Calu3 (cell line): ENCODE results near the gene IGF2BP2. TPM values are rescaled to one million over a fixed set of nuclear protein-coding genes. Genes with fewer than 3 reads are reported as not detected.
"Not testable (repeated sequence)": the region's sequence is repeated elsewhere in the genome, so short reads cannot be mapped to it uniquely, and the experiment has no call there.

ENCODE experiments used
- BruUV-seq: library from RNA; stranded (reverse); fragments of 400-500 nt; replicated peaks from 2 replicates; lab custom pipeline; 2021; lab: Mats Ljungman, UMichigan
- CTCF ChIA-PET: fragments of 300-600 bp; sonication (Branson Sonifier 250); formaldehyde crosslinking; loops from one replicate; lab custom pipeline; 2022; ENCODE audit warnings: antibody characterized with exemption; lab: Charles Lee
- DNase-seq: peaks from one replicate; pipeline ENCODE4 v3.0.0; 2022
- H3K27ac Mint-ChIP-seq: one replicate; pipeline ENCODE4 v1.8.0; 2022; ENCODE audit warnings: mixed read lengths; ENCODE audit not compliant: unreplicated experiment
- H3K27me3 Mint-ChIP-seq: one replicate; pipeline ENCODE4 v1.8.0; 2022; ENCODE audit warnings: mixed read lengths; ENCODE audit not compliant: unreplicated experiment
- H3K36me3 Mint-ChIP-seq: one replicate; pipeline ENCODE4 v1.8.0; 2022; ENCODE audit warnings: mild to moderate bottlenecking, moderate library complexity, mixed read lengths; ENCODE audit not compliant: insufficient read depth, unreplicated experiment
- H3K4me1 Mint-ChIP-seq: one replicate; pipeline ENCODE4 v1.8.0; 2022; ENCODE audit warnings: mild to moderate bottlenecking, low read depth, mixed read lengths; ENCODE audit not compliant: unreplicated experiment
- H3K4me3 Mint-ChIP-seq: one replicate; pipeline ENCODE4 v1.8.0; 2022; ENCODE audit warnings: mild to moderate bottlenecking, low read depth, moderate library complexity, mixed read lengths; ENCODE audit not compliant: unreplicated experiment
- H3K9me3 Mint-ChIP-seq: one replicate; pipeline ENCODE4 v1.8.0; 2022; ENCODE audit warnings: low read depth, mixed read lengths; ENCODE audit not compliant: unreplicated experiment
- CTCF ChIP-seq: fragments of 200-600 bp; IDR thresholded peaks from one replicate; pipeline ENCODE4 v1.8.0; 2022; ENCODE audit warnings: antibody characterized with exemption; ENCODE audit not compliant: unreplicated experiment
- intact Hi-C: fragments of 100-400 bp; cut with micrococcal nuclease; formaldehyde crosslinking; loops from one replicate; pipeline ENCODE4 v1.10.0; 2022; ENCODE audit not compliant: unreplicated experiment
- total RNA-seq: library from RNA; stranded (reverse); gene quantifications from 2 replicates; pipeline ENCODE4 v1.2.3, GENCODE V29; 2022

IGF2BP2 gene
- total RNA-seq, 1 experiment from 2014 or later, result 156 TPM

DNA sequence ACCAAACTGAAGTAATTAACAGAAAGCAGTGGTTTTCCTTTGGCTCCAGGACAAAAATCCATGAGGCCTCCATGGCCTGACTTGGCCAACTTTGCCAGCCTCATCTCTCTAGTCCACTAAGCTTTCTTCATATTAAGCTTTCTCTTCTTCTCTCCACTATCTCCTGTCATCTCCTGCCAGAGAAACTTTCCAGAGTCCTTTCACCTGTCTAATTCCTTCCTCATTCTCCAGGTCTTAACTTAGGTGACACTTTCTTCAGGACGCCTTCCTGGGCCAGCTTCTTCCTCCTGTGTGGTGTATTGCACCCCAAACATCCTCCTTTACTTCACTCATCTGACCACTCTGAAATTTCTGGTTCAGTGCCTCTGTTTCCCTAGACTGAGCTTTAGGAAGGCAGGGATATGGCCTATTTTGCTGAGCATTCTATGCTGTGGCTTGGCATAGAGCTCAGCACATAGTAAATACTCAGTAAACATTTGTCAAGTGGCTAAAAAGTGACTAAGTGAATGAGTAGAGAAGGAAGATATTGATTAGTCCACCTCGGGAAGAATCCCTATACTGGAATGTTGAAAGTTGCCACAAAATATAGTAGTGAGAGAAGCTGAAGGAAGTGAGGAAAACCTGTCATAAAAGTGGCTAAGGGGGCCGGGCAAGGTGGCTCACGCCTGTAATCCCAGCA, 34.6 kb upstream of the IGF2BP2 start:
- peaks cover 7% of the 10 kb centered on the region for H3K4me1 Mint-ChIP-seq
- intact Hi-C loops, result no loop called here
- H3K27me3 Mint-ChIP-seq, result no peaks in the 10 kb centered on the region
- BruUV-seq, result no TSS peak
- CTCF ChIA-PET, result interaction anchor here (1.1 kb wide), 1 partner anchor 84 kb away, joined by 3 read pairs; no protein-coding TSS in a partner anchor
- H3K36me3 Mint-ChIP-seq, result no peaks in the 10 kb centered on the region
- TF ChIP-seq CTCF, result no peak
- no peak for DNase-seq
- H3K27ac Mint-ChIP-seq, result no peak overlapping the region
- no peak overlapping the region for H3K4me3 Mint-ChIP-seq
- peaks cover 9% of the 10 kb centered on the region for H3K9me3 Mint-ChIP-seq

DNA sequence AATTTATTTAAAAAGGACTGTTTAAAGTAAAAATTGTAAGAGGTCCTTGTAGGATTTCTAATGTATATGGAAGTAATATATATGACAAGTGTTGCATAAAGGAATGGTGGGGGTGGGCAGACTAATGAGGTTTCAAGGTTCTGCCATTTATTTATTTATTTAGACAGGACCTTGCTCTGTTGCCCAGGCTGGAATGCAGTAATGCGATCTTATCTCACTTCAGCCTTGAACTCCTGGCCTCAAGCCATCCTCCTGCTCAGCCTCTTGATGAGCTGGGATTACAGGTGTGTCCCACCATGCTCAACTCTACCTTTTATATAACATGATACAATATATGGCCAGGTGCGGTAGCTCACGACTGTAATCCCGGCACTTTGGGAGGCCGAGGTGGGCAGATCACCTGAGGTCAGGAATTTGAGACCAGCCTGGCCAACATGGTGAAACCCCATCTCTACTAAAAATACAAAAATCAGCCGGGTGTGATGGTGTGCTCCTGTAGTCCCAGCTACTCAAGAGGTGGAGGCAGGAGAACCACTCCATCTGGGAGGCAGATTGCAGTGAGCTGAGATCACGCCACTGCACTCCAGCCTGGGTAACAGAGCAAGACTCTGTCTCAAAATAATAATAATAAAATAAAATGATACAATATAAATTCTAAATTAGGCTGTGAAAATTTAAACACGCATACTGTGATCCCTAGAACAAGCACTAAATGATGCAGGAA, 33.8 kb upstream of the IGF2BP2 start:
- peaks cover 9% of the 10 kb centered on the region for H3K9me3 Mint-ChIP-seq
- no peaks in the 10 kb centered on the region for H3K36me3 Mint-ChIP-seq
- H3K27ac Mint-ChIP-seq, result no peak overlapping the region
- peaks cover 7% of the 10 kb centered on the region for H3K4me1 Mint-ChIP-seq
- TF ChIP-seq CTCF, result no peak
- H3K4me3 Mint-ChIP-seq, result no peak overlapping the region
- BruUV-seq, result no TSS peak
- no peak for DNase-seq
- no peaks in the 10 kb centered on the region for H3K27me3 Mint-ChIP-seq
- intact Hi-C loops, result no loop called here
- CTCF ChIA-PET, result interaction anchor here (1.1 kb wide), 1 partner anchor 85 kb away, joined by 3 read pairs; no protein-coding TSS in a partner anchor

DNA sequence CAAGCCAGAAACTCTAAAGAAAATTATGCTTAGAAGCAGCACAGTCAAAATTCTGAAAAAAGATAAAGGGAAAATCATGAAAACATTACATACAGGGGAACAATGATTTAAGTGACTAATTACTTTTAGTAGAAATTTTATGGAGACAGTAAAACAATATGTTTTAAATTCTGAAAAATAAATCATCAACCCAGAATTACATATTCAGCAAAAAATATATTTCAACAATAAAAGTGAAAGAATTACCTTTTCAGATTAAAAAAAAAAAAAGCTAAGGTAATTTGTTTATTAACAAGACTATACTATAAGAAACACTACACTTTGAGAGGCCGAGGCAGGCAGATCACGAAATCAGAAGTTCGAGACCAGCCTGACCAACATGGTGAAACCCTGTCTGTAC, 32.4 kb upstream of the IGF2BP2 start:
- Mint-ChIP-seq H3K27ac (no peak overlapping the region), H3K4me3 (no peak overlapping the region), H3K27me3 (no peaks in the 10 kb centered on the region), H3K9me3 (peaks cover 9% of the 10 kb centered on the region), H3K36me3 (no peaks in the 10 kb centered on the region), H3K4me1 (peaks cover 7% of the 10 kb centered on the region)
- DNase-seq, result no peak
- intact Hi-C loops, result no loop called here
- no peak for TF ChIP-seq CTCF
- CTCF ChIA-PET, result no interaction called here
- no TSS peak for BruUV-seq

GRCh38 chr3:185856652-185857051, 31.8 kb upstream of the IGF2BP2 start:
- BruUV-seq, result no TSS peak
- CTCF ChIA-PET, result no interaction called here
- DNase-seq, result no peak
- H3K9me3 Mint-ChIP-seq, result peaks cover 9% of the 10 kb centered on the region
- no peaks in the 10 kb centered on the region for H3K27me3 Mint-ChIP-seq
- peaks cover 7% of the 10 kb centered on the region for H3K4me1 Mint-ChIP-seq
- intact Hi-C loops, result no loop called here
- no peaks in the 10 kb centered on the region for H3K36me3 Mint-ChIP-seq
- no peak for TF ChIP-seq CTCF
- no peak overlapping the region for H3K27ac Mint-ChIP-seq
- no peak overlapping the region for H3K4me3 Mint-ChIP-seq

DNA sequence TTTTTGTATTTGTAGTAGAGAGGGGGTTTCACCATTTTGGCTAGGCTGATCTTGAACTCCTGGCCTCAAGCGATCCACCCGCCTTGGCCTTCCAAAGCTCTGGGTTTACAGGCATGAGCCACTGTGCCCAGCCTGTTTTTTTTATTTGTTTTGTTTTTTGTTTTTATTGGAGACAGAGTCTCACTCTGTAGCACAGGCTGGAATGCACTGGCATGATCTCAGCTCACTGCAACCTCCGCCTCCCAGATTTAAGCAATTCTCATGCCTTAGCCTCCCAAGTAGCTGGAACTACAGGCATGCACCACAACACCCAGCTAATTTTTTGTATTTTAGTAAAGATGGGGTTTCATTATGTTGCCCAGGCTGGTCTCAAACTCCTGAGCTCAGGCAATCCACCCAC, 28.9 kb upstream of the IGF2BP2 start:
- H3K4me3 Mint-ChIP-seq, DNase-seq, intact Hi-C loops, H3K27ac Mint-ChIP-seq, H3K9me3 Mint-ChIP-seq, H3K27me3 Mint-ChIP-seq, H3K4me1 Mint-ChIP-seq, BruUV-seq, H3K36me3 Mint-ChIP-seq: not testable (repeated sequence)
- CTCF ChIA-PET, result interaction anchor here (0.6 to 1.0 kb wide), 4 partner anchors 11 to 681 kb away, joined by 4 to 6 read pairs (median 4); no protein-coding TSS in a partner anchor
